Activated CD4-positive, alpha-beta T cell treated with anti-CD3 and anti-CD28 coated beads, Interleukin-2, amount 50 U/mL, for 48 hours (primary cell): ENCODE results near the gene FLAD1.

Experiments
- DNase-seq, 2 experiments: peaks; one replicate each; pipeline ENCODE4 v3.0.0-alpha.2; 2020

FLAD1 gene

DNA sequence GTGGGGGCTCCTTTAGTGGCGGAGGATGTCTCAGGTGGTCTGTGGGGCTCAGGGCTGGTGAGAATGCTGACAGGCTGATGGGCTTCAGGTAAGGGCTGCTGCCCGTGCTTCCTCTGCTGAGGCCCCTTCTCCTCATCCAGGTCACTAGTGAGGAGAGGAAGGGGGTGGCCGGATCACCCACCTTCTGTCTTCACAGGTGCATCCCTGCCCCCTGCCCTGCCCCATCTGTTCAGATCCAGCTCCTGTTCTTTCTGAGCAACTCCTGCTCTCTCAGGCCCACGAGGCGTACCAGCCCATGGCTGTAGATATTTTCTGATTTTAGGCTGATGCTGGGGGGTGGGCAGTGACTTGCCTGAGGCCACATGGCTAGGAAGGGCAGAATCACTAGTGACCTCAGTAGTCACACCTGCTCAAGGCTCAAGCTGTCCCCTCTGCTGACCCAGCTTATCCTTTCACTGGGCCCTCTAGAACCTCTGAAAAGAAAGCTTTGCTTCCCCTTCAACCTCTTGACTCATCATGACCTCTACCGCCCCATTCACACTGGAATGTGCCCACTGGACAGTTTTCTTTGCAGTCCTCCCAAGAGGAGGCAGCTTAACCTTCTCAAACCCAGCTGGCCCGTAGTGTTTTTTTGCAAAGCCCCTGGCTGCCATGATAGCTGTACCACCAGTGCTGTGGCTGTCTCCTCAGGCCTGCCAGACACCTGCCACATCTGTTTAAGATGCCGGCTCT is 35.6 kb downstream of the FLAD1 start:
- no peak for DNase-seq

DNA sequence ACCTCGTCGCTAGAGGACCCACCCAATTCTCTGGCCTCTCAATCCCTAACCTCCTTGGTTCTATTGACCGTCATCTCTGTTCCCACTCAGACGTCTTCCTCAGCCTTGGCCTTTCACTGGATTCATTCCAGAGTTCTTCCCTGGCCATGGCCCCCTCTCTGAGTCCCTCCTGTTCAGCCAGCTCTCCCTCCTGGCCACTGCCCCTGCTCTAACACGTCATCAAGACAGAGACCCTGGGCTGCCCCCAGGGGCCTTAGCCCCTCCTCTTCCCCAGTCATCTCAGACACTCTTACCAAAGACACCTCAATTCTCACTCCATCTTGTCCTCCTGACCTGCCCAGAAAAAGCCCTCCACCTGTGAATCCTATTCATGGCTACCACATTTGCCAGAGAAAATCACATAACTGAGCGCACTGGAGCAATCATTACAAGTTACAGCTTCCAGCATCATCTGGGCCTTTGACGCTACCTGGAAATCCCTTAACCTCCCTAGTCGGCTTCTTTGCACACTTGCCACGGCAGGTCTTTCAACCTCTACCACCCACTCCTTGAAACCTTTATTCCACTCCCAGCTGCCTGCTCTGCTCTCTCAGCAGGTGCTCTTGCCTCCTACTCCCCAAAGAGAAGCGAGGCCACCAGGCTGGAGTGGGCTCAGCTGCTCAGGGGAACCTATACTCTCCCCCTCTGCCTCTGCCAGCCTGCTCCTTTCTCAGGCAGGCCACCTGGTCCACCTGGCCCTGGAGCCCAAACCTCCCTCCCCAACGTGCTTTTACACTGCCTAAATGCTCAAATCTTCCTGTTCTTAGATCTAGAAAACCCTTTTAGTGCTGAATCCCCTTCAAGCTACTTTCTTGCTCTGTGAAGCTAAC is 36.5 kb downstream of the FLAD1 start:
- DNase-seq, result no peak

DNA sequence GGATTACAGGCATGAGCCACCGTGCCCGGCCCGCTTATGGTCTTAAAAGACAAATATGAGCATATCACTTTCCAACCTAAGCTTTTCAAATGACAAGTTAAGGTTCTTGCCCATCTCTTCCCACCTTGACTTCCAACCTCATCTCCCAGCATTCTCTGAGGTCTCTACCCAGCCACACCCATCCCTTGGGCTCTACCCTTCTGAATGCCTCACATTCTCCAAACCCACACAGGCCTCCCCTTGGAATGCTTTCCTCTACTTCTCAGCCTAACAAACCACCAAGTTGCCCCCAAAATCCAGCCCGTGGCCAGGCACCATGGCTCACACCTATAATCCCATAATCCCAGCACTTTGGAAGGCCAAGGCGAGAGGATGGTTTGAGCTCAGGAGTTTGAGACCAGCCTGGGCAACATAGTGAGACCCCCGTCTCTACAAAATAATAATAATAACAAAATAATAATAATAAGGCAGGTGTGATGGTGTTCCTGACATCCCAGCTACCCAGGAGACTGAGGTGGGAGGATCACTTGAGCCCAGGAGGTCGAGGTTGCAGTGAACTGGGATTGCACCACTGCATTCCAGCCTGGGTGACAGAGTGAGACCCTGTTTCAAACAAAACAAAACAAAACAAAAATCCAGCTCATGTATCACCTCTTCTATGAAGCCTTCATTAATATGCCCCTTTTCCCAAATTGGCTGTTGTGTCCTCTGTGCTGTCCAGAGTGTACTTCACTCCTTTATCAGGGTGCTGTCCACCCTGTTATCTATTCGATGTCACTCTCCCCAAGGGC is 39.2 kb downstream of the FLAD1 start:
- DNase-seq, result no peak

DNA sequence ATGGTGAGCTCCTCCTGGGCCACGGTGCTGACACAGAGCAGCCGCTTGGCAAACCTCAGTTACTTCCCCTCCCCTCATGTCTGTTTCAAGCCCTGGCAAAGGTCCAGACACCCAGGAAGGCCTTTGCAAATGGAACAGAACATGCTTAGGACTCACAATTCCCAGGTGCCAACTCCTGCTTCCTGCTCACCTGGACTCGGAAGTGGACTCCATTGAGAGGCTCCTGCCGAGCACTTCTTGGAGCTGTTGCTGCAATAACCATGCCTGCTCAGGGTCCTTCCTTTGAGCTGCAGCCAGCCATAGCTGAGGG is 39.7 kb downstream of the FLAD1 start:
- no peak for DNase-seq

DNA sequence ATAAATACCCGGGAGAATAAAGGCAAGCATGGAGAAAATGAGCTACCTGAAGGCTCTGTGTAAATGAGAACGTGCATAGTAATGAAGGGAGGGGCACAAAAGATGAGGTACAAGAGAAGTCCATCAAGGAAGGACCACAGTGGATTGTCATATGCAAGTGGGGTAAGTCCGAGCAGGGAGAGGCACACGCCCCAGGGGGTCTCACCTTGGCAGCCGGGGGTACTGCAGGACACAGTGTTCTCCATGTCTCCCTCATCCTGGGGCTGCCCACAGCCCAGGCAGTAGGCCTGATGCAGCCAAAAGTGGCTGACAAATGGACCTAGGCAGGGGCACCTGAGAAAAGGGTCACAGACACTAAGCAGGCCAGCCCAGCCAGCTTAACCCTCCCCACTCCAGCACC is 40.5 kb downstream of the FLAD1 start:
- DNase-seq, result no peak

DNA sequence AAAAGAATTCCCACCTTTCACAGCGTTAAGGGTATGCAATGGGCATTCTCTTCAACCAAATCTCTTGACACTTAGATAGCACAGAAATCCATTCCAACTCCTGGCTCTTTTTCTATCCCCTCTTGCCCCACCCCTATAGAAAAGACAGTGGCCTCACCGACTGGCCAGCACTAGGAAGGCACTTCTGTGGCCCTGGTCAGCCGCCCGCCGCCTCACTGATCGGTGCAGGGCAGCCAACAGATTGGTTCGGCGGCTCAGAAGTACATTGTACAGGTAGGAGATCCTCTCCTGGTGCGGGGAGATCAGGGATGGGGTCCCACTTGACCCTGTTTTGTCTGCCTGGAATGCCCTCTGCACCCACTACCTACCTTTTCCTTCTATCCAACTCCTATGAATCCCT is 41.2 kb downstream of the FLAD1 start:
- DNase-seq, result no peak

DNA sequence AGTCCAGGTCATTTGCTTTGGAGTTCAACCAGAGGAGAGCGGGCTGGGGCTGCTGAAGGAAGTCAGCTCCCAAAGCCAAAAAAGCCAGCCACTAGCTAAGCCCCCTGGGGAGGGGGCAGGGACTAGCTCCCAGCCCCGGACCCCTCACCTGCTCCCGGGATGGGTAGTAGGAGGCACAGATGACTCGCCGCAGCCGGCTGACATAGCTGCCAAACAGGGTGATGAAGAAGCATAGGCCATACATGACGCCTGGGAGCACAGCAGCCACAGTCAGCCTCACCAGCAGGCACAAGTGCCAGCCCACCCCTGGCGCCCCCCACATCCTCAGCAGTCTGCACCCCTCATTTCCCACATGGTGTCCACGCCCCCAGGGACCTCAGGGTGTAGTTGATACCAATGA is 43.0 kb downstream of the FLAD1 start:
- no peak for DNase-seq

DNA sequence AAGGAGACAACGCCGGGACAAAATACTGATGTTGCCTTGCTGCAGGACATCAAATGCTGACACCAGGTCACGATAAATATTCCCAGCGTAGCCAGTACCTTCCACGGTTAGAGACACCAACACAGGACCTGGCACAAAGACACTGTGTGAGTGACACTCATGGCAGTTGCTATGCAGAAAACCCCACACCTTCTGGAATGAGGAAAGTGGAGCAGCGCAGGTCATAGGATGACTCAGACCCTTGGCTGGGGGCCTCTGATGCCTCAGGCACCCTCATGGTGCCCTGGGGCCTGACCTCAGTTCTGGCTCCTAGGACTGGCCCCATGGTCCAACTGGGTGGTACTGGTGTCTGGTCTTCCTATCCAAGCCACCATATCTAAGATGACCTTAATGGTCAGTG is 43.4 kb downstream of the FLAD1 start:
- no peak for DNase-seq

DNA sequence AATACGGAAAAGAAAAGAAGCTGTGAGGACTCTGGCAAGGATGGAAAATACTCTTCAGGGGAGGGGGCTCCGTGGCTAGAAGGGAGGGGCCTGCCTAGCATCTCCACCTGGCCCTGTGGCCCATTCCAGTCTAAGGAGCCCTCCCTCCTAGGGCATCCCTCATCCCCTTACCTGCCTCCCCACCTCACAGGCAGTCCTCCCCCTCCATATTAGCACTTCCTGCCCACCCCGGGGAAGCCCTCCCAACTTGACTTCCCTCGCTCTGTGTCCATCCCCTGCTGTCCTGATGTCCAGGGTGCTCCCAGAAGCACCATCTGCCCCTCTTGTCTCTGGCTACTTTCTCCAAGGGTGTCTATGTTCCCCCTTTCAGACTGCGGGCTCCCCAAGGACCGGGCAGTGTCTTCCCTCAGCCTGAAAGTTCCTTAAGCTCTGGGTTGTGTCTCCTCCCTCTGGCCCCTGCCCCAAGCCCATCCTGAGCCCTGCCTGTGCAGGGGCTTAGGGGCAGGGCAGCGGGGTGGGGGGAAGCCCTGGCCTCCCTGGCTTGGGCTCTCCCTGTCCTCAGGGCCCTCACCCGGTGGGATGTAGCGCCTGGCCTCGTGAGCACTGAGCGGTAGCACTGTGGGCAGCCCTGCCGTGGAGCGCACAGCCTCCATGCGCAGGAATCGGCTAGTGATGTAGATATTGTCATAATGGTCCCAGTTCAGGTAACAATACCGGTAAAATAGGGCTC is 46.5 kb downstream of the FLAD1 start:
- DNase-seq, result no peak

DNA sequence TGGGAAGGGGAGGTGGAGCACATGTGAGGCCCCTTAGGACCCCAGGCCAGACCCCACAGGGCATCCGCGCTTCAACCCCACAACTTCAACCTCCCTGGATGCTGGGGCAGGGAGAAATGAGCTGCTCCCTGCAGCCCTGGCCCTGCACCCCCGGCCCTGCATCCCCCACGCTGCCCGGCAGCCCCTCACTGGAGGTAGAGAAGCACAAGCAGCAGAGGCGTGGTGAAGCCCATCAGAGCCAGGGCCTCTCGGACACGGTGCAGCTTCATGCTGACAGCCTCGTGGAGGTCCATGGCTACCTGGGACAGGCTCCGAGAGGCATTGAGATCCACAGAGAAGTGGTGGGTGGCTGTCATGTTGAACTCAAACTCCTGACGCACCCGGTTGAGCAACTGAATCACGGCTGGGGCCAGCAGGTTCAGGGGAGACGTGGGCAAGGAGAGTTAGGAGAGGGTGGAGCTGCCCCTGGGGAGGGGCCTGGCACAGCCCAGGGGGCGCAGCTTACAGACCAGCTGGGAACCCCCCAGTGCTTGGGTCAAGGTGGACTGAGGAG is 47.2 kb downstream of the FLAD1 start:
- DNase-seq, result no peak

DNA sequence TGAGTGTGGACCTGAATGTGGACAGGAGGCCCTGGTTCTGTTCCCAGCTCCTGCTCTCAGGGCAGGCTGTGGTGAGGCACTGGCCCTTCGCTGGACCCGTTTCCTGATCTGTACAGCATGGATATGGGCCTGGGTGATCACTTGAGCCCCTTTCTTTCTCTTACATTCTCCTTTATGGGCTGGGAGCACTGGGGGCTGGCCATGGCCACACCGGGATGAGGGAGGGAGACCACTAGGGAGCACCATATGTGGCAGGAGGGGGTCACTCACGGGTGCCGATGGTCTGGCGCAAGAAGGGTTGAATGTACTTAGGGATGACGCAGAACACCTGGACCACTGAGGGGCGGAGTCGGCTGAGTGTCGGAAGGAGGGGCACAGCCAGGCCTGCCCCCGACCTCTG is 47.8 kb downstream of the FLAD1 start:
- DNase-seq, result no peak

DNA sequence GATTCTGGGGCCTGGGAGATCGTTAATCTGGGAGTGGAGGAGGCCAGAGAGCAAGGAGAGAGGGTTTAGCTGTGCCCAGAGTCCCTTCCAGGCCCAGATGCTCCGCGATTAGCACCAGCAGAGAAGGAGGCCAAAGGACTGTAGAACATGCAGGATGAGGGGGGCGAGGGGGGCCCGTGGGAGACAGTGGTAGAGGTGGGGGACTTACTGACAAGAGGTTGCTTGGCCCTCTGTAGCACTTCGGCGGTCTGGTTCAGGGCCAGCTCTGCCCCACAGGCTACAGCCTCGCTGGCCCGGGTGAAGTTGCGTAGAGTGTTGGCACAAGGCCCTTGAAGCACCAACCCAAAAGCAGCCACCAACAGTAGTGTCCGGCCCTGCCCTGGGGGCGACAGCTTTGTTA is 49.7 kb downstream of the FLAD1 start:
- DNase-seq, result no peak

DNA sequence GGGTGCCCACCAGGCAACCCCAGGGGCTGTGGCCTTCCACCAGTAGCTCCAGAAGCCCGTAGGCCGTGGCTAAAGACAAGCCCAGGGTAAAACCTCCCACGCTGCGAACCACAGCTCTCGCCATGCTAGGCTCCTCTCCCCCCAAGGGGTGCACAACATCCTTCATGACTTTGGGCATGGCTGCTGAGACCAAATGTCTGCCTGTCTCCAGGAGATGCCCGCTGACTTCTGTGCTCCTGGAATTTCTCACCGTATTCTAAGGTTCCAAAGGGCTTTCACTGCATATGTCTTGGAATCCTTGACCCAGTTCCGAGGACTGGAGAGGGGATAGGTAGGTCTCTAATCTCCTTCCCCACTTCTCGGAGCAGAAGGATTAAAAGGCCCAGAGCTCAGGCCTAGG is 50.4 kb downstream of the FLAD1 start, which contains the start of the genes DCST1 and DCST2:
DCST1 (plus strand) TSS at position 301 of the 400 bp plus-strand sequence. CDS start 213 bp downstream, outside the sequence.
DCST2 (minus strand) TSS at position 258 of the 400 bp plus-strand sequence; CDS start at position 178, 80 bp downstream.
- no peak for DNase-seq

DNA sequence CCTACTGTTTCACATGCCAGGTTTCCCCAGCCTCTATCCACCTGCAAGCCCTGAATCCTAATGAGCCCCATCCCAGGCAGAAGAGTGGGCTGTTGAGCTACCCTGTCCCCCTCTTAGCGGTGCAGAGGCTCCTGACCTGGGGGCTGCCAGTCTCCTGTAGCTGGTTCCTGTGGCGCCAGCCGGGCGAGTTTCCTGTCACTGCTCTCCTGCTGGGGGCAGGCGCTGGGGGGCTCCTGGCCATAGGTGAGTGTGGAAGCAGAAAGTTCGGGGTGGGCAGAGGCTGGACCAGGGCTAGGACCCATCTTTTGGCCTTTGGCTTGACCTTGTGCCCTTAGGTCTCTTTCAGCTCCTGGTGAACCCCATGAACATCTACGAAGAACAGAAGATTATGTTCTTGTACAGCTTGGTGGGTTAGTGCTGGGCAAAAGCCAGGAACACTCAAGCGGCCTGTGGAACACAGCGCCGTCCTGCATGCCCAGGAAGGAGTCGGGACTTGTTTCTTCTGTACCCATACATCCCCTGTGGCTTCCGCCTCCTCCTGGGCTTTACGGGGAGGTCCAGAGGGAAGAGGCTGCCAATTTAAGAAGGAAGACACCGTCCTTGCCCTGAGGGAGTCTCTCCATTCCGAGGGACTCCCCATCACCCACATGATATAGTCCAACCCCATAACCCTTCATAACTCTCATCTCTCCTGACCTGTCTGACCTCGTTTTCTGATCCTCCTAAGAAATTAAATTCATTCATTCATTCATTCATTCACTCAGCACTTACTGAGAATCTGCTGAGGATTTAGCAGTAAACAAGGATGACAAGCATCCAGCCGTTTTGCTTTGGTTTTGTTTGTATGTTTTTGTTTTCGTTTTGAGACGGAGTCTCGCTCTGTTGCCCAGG is 51.4 kb downstream of the FLAD1 start:
- no peak for DNase-seq

DNA sequence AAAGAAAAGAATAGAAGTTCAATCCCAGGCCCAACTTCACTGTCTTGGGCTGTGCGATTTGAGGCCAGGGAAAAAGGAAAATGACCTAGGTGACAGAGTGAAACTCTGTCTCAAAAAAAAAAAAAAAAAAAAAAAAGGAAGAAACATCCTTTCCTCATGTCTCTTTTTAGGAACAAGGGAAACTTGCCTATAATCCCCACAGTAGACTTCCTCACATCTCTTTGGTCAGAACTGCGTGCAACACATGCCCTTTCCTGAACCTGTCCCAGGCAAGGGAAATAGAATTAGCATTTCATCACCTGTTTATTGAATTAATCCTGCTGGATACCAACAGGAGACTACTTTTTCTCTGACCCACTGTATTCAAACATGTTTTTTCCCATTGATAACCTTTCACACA is 52.8 kb downstream of the FLAD1 start:
- no peak for DNase-seq

DNA sequence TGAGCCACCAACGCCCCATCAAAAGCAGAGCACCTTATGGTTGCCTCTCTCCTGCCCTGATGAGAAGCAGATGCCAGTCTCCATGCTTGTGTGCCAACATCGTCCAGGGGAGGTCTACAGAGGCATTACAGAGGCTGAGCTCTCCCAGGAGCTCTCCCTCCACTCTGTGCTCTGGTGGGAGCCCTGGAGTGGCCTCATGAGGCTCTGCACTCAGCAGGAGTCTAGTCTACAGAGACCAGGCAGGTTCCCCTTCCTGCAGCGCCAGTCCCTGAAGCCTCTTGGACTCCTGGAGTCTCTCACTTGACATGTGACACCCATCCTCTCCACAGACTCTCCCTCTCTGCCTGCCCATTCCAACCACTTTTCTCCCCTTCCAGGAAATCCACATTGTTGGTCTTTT is 53.9 kb downstream of the FLAD1 start:
- no peak for DNase-seq

DNA sequence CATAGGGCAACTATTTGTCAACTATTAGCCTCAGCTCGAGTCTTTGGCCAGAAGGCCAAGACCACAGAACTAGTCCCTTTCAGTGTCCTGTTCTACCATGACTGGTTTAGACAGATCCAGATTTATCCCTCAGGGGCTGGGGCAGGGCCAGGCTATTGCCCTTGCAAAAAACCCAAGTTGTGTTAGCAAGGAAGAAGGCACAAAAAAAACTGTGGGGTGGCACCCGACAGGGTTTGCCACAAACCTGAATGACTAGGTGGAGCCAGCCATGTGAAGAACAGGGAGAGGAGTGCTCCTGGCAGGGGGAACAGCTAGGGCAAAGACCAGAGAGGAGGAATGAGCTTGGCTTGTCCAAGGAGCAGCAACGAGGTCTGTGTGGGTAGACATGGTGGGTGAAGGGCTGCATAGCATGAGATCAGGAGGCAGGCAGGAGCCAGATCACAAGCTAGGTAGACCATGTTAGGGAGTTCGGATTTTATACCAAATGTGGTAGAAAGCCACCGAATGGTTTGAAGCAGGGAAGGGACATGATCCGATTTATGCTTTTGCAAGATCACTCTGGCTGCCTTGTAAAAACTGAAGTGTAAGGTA is 54.8 kb downstream of the FLAD1 start:
- DNase-seq, result no peak

DNA sequence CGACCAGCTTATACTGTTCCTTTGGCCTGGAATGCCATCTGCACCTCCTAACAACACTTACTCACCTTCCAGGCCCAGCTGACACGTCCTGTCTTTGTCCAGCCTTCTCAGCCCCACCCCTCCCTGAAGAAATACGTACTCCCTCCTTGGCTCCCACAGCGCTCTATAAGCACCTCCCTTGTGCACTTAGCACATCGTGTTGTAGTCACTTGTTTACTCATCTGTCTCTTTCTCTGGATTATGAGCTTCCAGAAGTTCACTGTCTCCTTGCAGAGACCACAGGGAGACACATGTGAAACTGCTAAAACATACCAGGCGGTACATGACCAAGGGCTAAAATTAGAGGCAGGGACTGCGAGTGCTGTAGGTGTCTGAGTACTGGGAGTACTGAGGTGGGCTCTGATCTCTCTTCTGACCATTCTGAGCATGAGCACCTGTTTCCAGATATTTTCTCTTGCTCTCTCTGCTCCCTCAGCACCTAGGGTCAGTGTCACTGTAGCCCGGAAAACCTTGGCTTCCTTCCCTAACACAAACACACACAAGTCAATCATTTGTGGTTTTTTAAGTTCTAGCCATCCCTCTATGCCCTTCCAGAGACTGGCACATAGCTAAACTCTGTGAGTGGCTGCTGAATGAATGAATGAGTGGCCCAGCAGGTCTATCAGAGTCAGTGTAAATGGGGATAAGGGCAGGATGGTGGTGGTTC is 55.6 kb downstream of the FLAD1 start:
- no peak for DNase-seq

DNA sequence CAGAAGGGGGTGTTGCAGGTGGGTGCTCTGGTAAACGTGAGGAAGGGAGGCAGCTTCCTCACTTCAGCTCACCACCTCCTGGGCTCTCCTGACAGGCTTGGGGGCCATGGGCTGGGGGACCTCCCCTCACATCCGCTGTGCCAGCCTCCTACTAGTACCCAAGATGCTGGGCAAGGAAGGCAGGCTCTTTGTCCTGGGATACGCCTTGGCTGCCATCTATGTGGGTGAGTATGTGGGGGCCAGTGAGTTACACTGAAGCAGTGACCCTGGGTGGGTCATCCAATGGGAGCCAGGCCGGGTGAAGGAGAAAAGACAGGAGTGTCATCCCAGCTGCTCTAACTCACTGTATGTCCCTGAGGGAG is 56.1 kb downstream of the FLAD1 start:
- DNase-seq, result no peak

DNA sequence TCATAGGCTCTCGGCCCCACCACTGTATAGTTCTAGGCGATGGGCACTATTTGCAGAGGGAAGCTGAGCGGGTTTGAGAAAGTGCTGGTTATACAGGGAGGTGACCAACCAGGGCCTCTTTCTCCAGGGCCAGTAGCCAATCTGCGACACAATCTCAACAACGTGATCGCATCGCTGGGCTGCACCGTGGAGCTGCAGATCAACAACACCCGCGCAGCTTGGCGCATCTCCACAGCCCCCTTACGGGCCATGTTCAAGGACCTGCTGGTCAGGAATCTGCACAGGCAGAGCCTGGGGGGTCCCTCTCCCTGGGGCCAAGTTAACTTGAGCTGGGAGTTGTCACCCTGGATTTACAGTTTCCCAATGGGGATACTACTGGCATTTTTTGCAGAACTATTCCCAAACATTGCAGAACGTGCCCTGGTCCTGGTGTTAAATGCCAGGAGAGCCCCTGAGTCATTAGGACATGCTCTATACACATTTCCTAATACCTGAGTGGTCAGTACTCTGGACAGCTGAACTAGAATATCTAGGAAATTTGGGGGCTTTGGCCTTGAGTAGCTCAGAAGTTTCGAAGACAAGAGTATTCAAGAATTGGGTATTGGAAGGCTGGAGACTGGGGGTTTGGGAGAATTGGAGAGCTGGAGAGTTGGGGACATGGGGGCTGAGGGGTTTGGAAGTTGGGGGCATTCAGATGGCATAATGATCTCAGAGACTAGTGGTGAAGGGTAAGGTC is 57.4 kb downstream of the FLAD1 start:
- no peak for DNase-seq
